ENCODE data around the gene GAS2L1.

- TF ChIP-seq ZNF658 (tag by site-specific recombination; IDR thresholded peaks at IDR 0.05) (no peak), ZNF747 (tag by site-specific recombination; IDR thresholded peaks at IDR 0.05) (no peak), CTCF (tag by site-specific recombination; IDR thresholded peaks at IDR 0.05) (no peak), KLF8 (tag by site-specific recombination; IDR thresholded peaks at IDR 0.05) (no peak), ZBTB10 (tag by site-specific recombination; IDR thresholded peaks at IDR 0.05) (no peak)
Observed at GRCh38 chr22:29323641-29324040, 17.2 kb downstream of the GAS2L1 start.

Measured in HEK293 (cell line).